Daoy (cell line): ENCODE results near the gene TPRN. TPM values are rescaled to one million over a fixed set of nuclear protein-coding genes. Genes with fewer than 3 reads are reported as not detected.
A peak's percentile ranks its signal among the peaks of the same experiment; 100 is the strongest.

Experiments
- DNase-seq: peaks from one replicate; pipeline ENCODE4 v3.0.0-alpha.2; 2015; ENCODE audit warnings: low read depth
- total RNA-seq: library from RNA; depleted of rRNA; stranded (reverse); fragments of >200 nt; shearing (Covaris generic); gene quantifications from 2 replicates; pipeline ENCODE4 v1.2.3, GENCODE V29; 2014

Gene TPRN
- total RNA-seq, 1 experiment from 2014 or later = 11.7 TPM

- DNase-seq = no peak
Observed at GRCh38 chr9:137213160-137214060, 12.9 kb upstream of the TPRN start.

GRCh38 chr9:137212520-137212919 lies 12.0 kb upstream of the TPRN start:
- DNase-seq = no peak

- no peak for DNase-seq
Observed at GRCh38 chr9:137211532-137211931, 11.0 kb upstream of the TPRN start.

GRCh38 chr9:137206602-137207001 lies 6.1 kb upstream of the TPRN start:
- DNase-seq = no peak

- DNase-seq = peak; percentile 95
Observed at GRCh38 chr9:137205126-137206069, 4.9 kb upstream of the TPRN start, which contains the start of the genes NDOR1 and TMEM203. Gene NDOR1 (plus strand): TSS chr9:137205700. CDS start chr9:137205778, 78 bp downstream. Gene TMEM203 (minus strand): TSS chr9:137205648. CDS start chr9:137205414, 234 bp downstream.

- no peak for DNase-seq
Observed at GRCh38 chr9:137204731-137205125, 4.2 kb upstream of the TPRN start.

- DNase-seq = no peak
Observed at GRCh38 chr9:137202966-137203365, 2.4 kb upstream of the TPRN start.

- no peak for DNase-seq
Observed at GRCh38 chr9:137201205-137201868, 796 bp upstream of the TPRN start.

- no peak for DNase-seq
Observed at GRCh38 chr9:137199411-137200121, 975 bp downstream of the TPRN start.

- DNase-seq = no peak
Observed at GRCh38 chr9:137198902-137199283, 1.6 kb downstream of the TPRN start.

- DNase-seq = no peak
Observed at GRCh38 chr9:137198051-137198901, 2.3 kb downstream of the TPRN start.

- DNase-seq = no peak
Observed at GRCh38 chr9:137195525-137196220, 4.9 kb downstream of the TPRN start.

GRCh38 chr9:137194909-137195308 lies 5.6 kb downstream of the TPRN start:
- DNase-seq = no peak

- DNase-seq = no peak
Observed at GRCh38 chr9:137194388-137194787, 6.2 kb downstream of the TPRN start.

GRCh38 chr9:137193771-137194170 lies 6.8 kb downstream of the TPRN start:
- DNase-seq = no peak

- DNase-seq = no peak
Observed at GRCh38 chr9:137192859-137193258, 7.7 kb downstream of the TPRN start.

GRCh38 chr9:137192448-137192780 lies 8.1 kb downstream of the TPRN start:
- DNase-seq = no peak

GRCh38 chr9:137191691-137192447 lies 8.7 kb downstream of the TPRN start:
- DNase-seq = no peak

- DNase-seq = no peak
Observed at GRCh38 chr9:137191245-137191644, 9.3 kb downstream of the TPRN start.
